Inflammatory macrophage treated with lipopolysaccharide for 4 hours (primary cell): ENCODE data around the gene ACOXL.

Source experiments
- DNase-seq: peaks from one replicate; pipeline ENCODE4 v3.0.0-alpha.2; 2020

ACOXL gene

GRCh38 chr2:111121028-111121827, 388.9 kb downstream of the ACOXL start:
- peak; percentile 51 for DNase-seq

GRCh38 chr2:111121828-111122630, 389.7 kb downstream of the ACOXL start:
- DNase-seq = peak; percentile 90

GRCh38 chr2:111122631-111123421, 390.5 kb downstream of the ACOXL start:
- DNase-seq = peak; percentile 77

GRCh38 chr2:111123751-111124150, 391.4 kb downstream of the ACOXL start:
- DNase-seq = no peak

GRCh38 chr2:111126581-111126980, 394.2 kb downstream of the ACOXL start:
- no peak for DNase-seq

GRCh38 chr2:111127351-111127750, 395.0 kb downstream of the ACOXL start:
- no peak for DNase-seq

- DNase-seq = peak; percentile 71
Measured at GRCh38 chr2:111128096-111128495, 395.7 kb downstream of the ACOXL start.

GRCh38 chr2:111133603-111134002, 401.2 kb downstream of the ACOXL start:
- no peak for DNase-seq

- DNase-seq = no peak
Measured at GRCh38 chr2:111134055-111134454, 401.7 kb downstream of the ACOXL start.

- DNase-seq = no peak
Measured at GRCh38 chr2:111135237-111135909, 403.0 kb downstream of the ACOXL start.

- peak; percentile 27 for DNase-seq
Measured at GRCh38 chr2:111135910-111136297, 403.5 kb downstream of the ACOXL start.

- no peak for DNase-seq
Measured at GRCh38 chr2:111138839-111139238, 406.5 kb downstream of the ACOXL start.

- no peak for DNase-seq
Measured at GRCh38 chr2:111139637-111140317, 407.4 kb downstream of the ACOXL start.

GRCh38 chr2:111140815-111141214, 408.4 kb downstream of the ACOXL start:
- no peak for DNase-seq

GRCh38 chr2:111142101-111142500, 409.7 kb downstream of the ACOXL start:
- DNase-seq = no peak

GRCh38 chr2:111143107-111143842, 410.9 kb downstream of the ACOXL start:
- no peak for DNase-seq

GRCh38 chr2:111143843-111144198, 411.4 kb downstream of the ACOXL start:
- no peak for DNase-seq

- DNase-seq = no peak
Measured at GRCh38 chr2:111145103-111145760, 412.9 kb downstream of the ACOXL start.

GRCh38 chr2:111145951-111146350, 413.6 kb downstream of the ACOXL start:
- DNase-seq = no peak

GRCh38 chr2:111148225-111148873, 416.0 kb downstream of the ACOXL start:
- no peak for DNase-seq
